Ishikawa (cell line): ENCODE measurements around the gene C1QB.

Source experiments
- CEBPB ChIP-seq: IDR thresholded peaks from 2 replicates; pipeline ENCODE4 v1.6.1; 2012
- RAD21 ChIP-seq: IDR thresholded peaks from 2 replicates; pipeline ENCODE4 v1.6.1; 2012; ENCODE audit warnings: low read depth
- TAF1 ChIP-seq: IDR thresholded peaks from 2 replicates; pipeline ENCODE4 v1.6.1; 2012; ENCODE audit warnings: low read depth, mild to moderate bottlenecking
- TCF12 ChIP-seq: IDR thresholded peaks from 2 replicates; pipeline ENCODE4 v1.6.1; 2012; ENCODE audit warnings: low read depth
- TF ChIP-seq, protein P1 (sequence below): IDR thresholded peaks from 2 replicates; pipeline ENCODE4 v1.6.1; 2012

DNA sequence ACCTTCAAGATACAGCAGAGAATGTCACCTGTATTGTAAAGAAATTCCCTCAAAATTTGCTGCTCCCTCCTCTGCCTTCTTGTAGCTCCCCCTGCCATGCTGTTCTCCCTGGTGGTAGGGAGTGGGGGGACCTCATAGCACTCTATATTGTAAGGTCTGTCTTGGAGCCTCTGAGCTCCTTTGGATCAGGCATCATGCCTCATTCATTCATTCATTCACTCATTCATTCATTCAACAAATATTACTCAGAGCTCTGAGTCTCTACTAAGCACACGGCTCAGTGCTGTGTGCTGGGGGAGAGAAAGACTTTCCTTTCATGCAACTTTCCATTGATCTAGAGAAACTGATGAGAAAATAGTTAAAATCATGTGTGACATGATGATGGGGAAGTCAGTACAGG is 30.5 kb downstream of the C1QB start:
- TF ChIP-seq CEBPB (no peak), RAD21 (no peak), TAF1 (no peak), TCF12 (no peak)
- TF ChIP-seq, protein P1, sequence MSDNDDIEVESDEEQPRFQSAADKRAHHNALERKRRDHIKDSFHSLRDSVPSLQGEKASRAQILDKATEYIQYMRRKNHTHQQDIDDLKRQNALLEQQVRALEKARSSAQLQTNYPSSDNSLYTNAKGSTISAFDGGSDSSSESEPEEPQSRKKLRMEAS = no peak
